ENCODE data around the gene ERC2. TPM values are rescaled to one million over a fixed set of nuclear protein-coding genes. Genes with fewer than 3 reads are reported as not detected.

The ERC2 gene
- total RNA-seq, 3 donors from 2014 or later, result 0.64 to 7.3 (median 1.3) TPM

- intact Hi-C loops (cut with DNase I; ENCODE audit: low total_unique reads), result no loop called here
Measured at GRCh38 chr3:55545995-55546394, 922.3 kb downstream of the ERC2 start.

GRCh38 chr3:55544219-55544618 lies 924.0 kb downstream of the ERC2 start:
- intact Hi-C loops (cut with DNase I; ENCODE audit: low total_unique reads), result no loop called here
- Histone ChIP-seq H3K27ac (no peak overlapping the region), H3K9me3 (no peaks in the 10 kb centered on the region), H3K4me3 (no peak overlapping the region), H3K36me3 (no peaks in the 10 kb centered on the region), H3K27me3 (no peaks in the 10 kb centered on the region), H3K4me1 (no peaks in the 10 kb centered on the region)
- DNase-seq (ENCODE audit: low spot score in 2 of 2), result no peak
- TF ChIP-seq POLR2A (IDR thresholded peaks at IDR 0.05), result no peak
- TF ChIP-seq CTCF (IDR thresholded peaks at IDR 0.05), result no peak
- TF ChIP-seq POLR2AphosphoS5 (IDR thresholded peaks at IDR 0.05), result no peak

More at GRCh38 chr3:55545995-55546394, 922.3 kb downstream of the ERC2 start:
- Histone ChIP-seq H3K36me3 (no peaks in the 10 kb centered on the region), H3K4me1 (no peaks in the 10 kb centered on the region), H3K27me3 (no peaks in the 10 kb centered on the region), H3K4me3 (no peak overlapping the region), H3K9me3 (no peaks in the 10 kb centered on the region), H3K27ac (no peak overlapping the region)
- DNase-seq (ENCODE audit: low spot score in 2 of 2), result no peak
- no peak for TF ChIP-seq POLR2A (IDR thresholded peaks at IDR 0.05)
- TF ChIP-seq CTCF (IDR thresholded peaks at IDR 0.05), result no peak
- no peak for TF ChIP-seq POLR2AphosphoS5 (IDR thresholded peaks at IDR 0.05)

- Histone ChIP-seq H3K27ac (no peak overlapping the region), H3K36me3 (no peaks in the 10 kb centered on the region), H3K4me3 (no peak overlapping the region), H3K9me3 (no peaks in the 10 kb centered on the region), H3K27me3 (no peaks in the 10 kb centered on the region), H3K4me1 (no peaks in the 10 kb centered on the region)
- no peak for TF ChIP-seq POLR2A (IDR thresholded peaks at IDR 0.05)
- TF ChIP-seq CTCF (IDR thresholded peaks at IDR 0.05), result no peak
- TF ChIP-seq POLR2AphosphoS5 (IDR thresholded peaks at IDR 0.05), result no peak
- no peak for DNase-seq (ENCODE audit: low spot score in 2 of 2)
- intact Hi-C loops (cut with DNase I; ENCODE audit: low total_unique reads), result no loop called here
Measured at GRCh38 chr3:55543181-55543614, 925.1 kb downstream of the ERC2 start.

GRCh38 chr3:55541456-55541855 lies 926.8 kb downstream of the ERC2 start:
- TF ChIP-seq POLR2A (IDR thresholded peaks at IDR 0.05), result no peak
- TF ChIP-seq POLR2AphosphoS5 (IDR thresholded peaks at IDR 0.05), result no peak
- no peak for TF ChIP-seq CTCF (IDR thresholded peaks at IDR 0.05)
- H3K27ac ChIP-seq, result no peak overlapping the region
- H3K36me3 ChIP-seq, result no peaks in the 10 kb centered on the region
- intact Hi-C loops (cut with DNase I; ENCODE audit: low total_unique reads), result loop anchor here (1.0 kb wide), 1 partner anchor 18 kb away; no protein-coding TSS in a partner anchor
- H3K9me3 ChIP-seq, result no peaks in the 10 kb centered on the region
- no peaks in the 10 kb centered on the region for H3K4me1 ChIP-seq
- no peak overlapping the region for H3K4me3 ChIP-seq
- DNase-seq (ENCODE audit: low spot score in 2 of 2), result no peak
- H3K27me3 ChIP-seq, result no peaks in the 10 kb centered on the region

GRCh38 chr3:55541016-55541415 lies 927.3 kb downstream of the ERC2 start:
- no peak overlapping the region for H3K27ac ChIP-seq
- H3K36me3 ChIP-seq, result no peaks in the 10 kb centered on the region
- TF ChIP-seq POLR2A (IDR thresholded peaks at IDR 0.05), result no peak
- no peak for TF ChIP-seq POLR2AphosphoS5 (IDR thresholded peaks at IDR 0.05)
- no peak for TF ChIP-seq CTCF (IDR thresholded peaks at IDR 0.05)
- H3K27me3 ChIP-seq, result no peaks in the 10 kb centered on the region
- H3K4me1 ChIP-seq, result no peaks in the 10 kb centered on the region
- H3K9me3 ChIP-seq, result no peaks in the 10 kb centered on the region
- no peak overlapping the region for H3K4me3 ChIP-seq
- intact Hi-C loops (cut with DNase I; ENCODE audit: low total_unique reads), result loop anchor here (1.0 kb wide), 1 partner anchor 18 kb away; no protein-coding TSS in a partner anchor
- DNase-seq (ENCODE audit: low spot score in 2 of 2), result no peak

All from breast epithelium (tissue), 4 donors.